Keratinocyte (primary cell): Measurements from ENCODE around the gene DSCAML1. TPM values are rescaled to one million over a fixed set of nuclear protein-coding genes. Genes with fewer than 3 reads are reported as not detected.
"Not testable (repeated sequence)": the region's sequence is repeated elsewhere in the genome, so short reads cannot be mapped to it uniquely, and the experiment has no call there.

Experiments used
- DNase-seq: peaks from one replicate; pipeline ENCODE4 v3.0.0-alpha.2; 2011; ENCODE audit warnings: low read depth, missing footprints, low spot score
- FAIRE-seq: peaks from 2 replicates; lab custom pipeline; 2011; peaks lifted over from hg19 to GRCh38; lab: Jason Lieb, UNC
- H2AFZ ChIP-seq: 2 replicates; pipeline ENCODE4 v1.6.0; 2012; ENCODE audit warnings: low read length, control low read depth, inconsistent platforms; ENCODE audit not compliant: control insufficient read depth
- H3K27ac ChIP-seq: 2 replicates; pipeline ENCODE4 v1.5.1; 2011; ENCODE audit warnings: low read length; ENCODE audit not compliant: control insufficient read depth, insufficient read depth
- H3K27me3 ChIP-seq: 3 replicates; pipeline ENCODE4 v1.6.0; 2011; ENCODE audit warnings: low read length; ENCODE audit not compliant: control insufficient read depth, insufficient read depth; ENCODE audit errors: extremely low read depth
- H3K36me3 ChIP-seq, 2 experiments: 2 replicates in 1 of 2; 3 replicates in 1 of 2; pipeline ENCODE4 v1.5.1; 2011; ENCODE audit warnings: low read length in 2 of 2, mild to moderate bottlenecking in 1 of 2; ENCODE audit not compliant: control insufficient read depth in 2 of 2, insufficient read depth in 2 of 2; ENCODE audit errors: extremely low read depth in 1 of 2
- H3K4me1 ChIP-seq: 3 replicates; pipeline ENCODE4 v1.5.1; 2011; ENCODE audit warnings: low read length; ENCODE audit not compliant: control insufficient read depth, insufficient read depth; ENCODE audit errors: extremely low read depth
- H3K4me2 ChIP-seq: 3 replicates; pipeline ENCODE4 v1.6.0; 2011; ENCODE audit warnings: low read depth, low read length; ENCODE audit not compliant: control insufficient read depth, insufficient read depth; ENCODE audit errors: extremely low read depth
- H3K4me3 ChIP-seq, 3 experiments: fragments of 200-600 bp in 1 of 3; sonication (generic) in 1 of 3; 2 replicates in 2 of 3; 3 replicates in 1 of 3; pipeline ENCODE4 v1.5.1; 2011 to 2016; ENCODE audit warnings: low read length in 3 of 3, mild to moderate bottlenecking in 3 of 3, control low read depth in 2 of 3, inconsistent platforms in 1 of 3, low read depth in 1 of 3, mixed read lengths in 1 of 3, mixed run types in 1 of 3, moderate library complexity in 1 of 3; ENCODE audit not compliant: control insufficient read depth in 2 of 3, insufficient read depth in 2 of 3; ENCODE audit errors: extremely low read depth in 1 of 3
- H3K79me2 ChIP-seq: 2 replicates; pipeline ENCODE4 v1.6.0; 2012; ENCODE audit warnings: low read length; ENCODE audit not compliant: control insufficient read depth, insufficient read depth
- H3K9ac ChIP-seq: 3 replicates; pipeline ENCODE4 v1.6.0; 2011; ENCODE audit warnings: low read length; ENCODE audit not compliant: control insufficient read depth, insufficient read depth; ENCODE audit errors: extremely low read depth
- H3K9me1 ChIP-seq: 3 replicates; pipeline ENCODE4 v1.6.0; 2011; ENCODE audit warnings: low read length; ENCODE audit not compliant: control insufficient read depth, insufficient read depth; ENCODE audit errors: extremely low read depth
- H3K9me3 ChIP-seq: 2 replicates; pipeline ENCODE4 v1.5.1; 2012; ENCODE audit warnings: low read depth, low read length; ENCODE audit not compliant: control insufficient read depth
- H4K20me1 ChIP-seq: 3 replicates; pipeline ENCODE4 v1.6.0; 2011; ENCODE audit warnings: low read length; ENCODE audit not compliant: control insufficient read depth, insufficient read depth; ENCODE audit errors: extremely low read depth
- CTCF ChIP-seq, 3 experiments: IDR thresholded peaks in 1 of 3; conservative IDR thresholded peaks in 1 of 3; optimal IDR thresholded peaks in 1 of 3; 2 replicates in 2 of 3; 3 replicates in 1 of 3; pipeline versions ENCODE3 to v1.5.1; 2011; ENCODE audit warnings: low read length in 3 of 3, mild to moderate bottlenecking in 3 of 3, moderate library complexity in 2 of 3, control low read depth in 1 of 3, inconsistent platforms in 1 of 3; ENCODE audit not compliant: insufficient read depth in 2 of 3; ENCODE audit errors: extremely low read depth in 1 of 3
- EZH2 ChIP-seq: IDR thresholded peaks from one replicate; pipeline ENCODE4 v1.6.1; 2012; ENCODE audit warnings: inconsistent platforms, mild to moderate bottlenecking, low read length, moderate library complexity
- dilution Hi-C: fragments of 300-500 bp; cut with MboI; formaldehyde crosslinking; loops from one replicate; pipeline ENCODE4 v1.7.0; 2020; ENCODE audit warnings: low sequenced_read_pairs; ENCODE audit not compliant: extremely low pct_ligation_motif_present
- polyA plus RNA-seq, 5 experiments: library from polyadenylated mRNA; depleted of rRNA in 3 of 5; stranded (reverse) in 3 of 5; stranded (forward) in 1 of 5; unstranded in 1 of 5; fragments of >200 nt; gene quantifications; 1 replicate in 1 of 5; 2 replicates in 3 of 5; 3 replicates in 1 of 5; pipeline versions ENCODE4 v1.2.1 to v1.2.3, GENCODE V29; 2011 to 2012; ENCODE audit warnings: missing spikeins in 2 of 5, low read depth in 1 of 5, low replicate concordance in 1 of 5

DSCAML1 gene
- polyA plus RNA-seq, 1 donor (not counting 4 experiments of a cell fraction or from before 2014, with no cell fraction given): not detected

- Histone ChIP-seq H3K9me3 (peaks cover 2% of the 10 kb centered on the region), H3K79me2 (no peaks in the 10 kb centered on the region), H2AFZ (no peak overlapping the region), H3K4me3 (no peak overlapping the region), H3K9me1 (no peaks in the 10 kb centered on the region), H3K4me2 (no peak overlapping the region), H4K20me1 (no peaks in the 10 kb centered on the region), H3K27me3 (no peaks in the 10 kb centered on the region), H3K9ac (no peak overlapping the region), H3K36me3 (peaks cover 13% of the 10 kb centered on the region in 2 experiments), H3K4me1 (no peaks in the 10 kb centered on the region), H3K27ac (no peak overlapping the region)
- FAIRE-seq (no peak), DNase-seq (no peak)
- dilution Hi-C loops: no loop called here
- TF ChIP-seq EZH2: no peak
- no peak for TF ChIP-seq CTCF (optimal IDR thresholded peaks at IDR 0.05 in 1 of 3, IDR thresholded peaks at IDR 0.05 in 1 of 3, conservative IDR thresholded peaks at IDR 0.05 in 1 of 3; ENCODE audit: extremely low read depth in 1 of 3, insufficient read depth in 2 of 3, low read length in 3 of 3)
Observed at GRCh38 chr11:117407016-117407415, 390.0 kb downstream of the DSCAML1 start.

DNA sequence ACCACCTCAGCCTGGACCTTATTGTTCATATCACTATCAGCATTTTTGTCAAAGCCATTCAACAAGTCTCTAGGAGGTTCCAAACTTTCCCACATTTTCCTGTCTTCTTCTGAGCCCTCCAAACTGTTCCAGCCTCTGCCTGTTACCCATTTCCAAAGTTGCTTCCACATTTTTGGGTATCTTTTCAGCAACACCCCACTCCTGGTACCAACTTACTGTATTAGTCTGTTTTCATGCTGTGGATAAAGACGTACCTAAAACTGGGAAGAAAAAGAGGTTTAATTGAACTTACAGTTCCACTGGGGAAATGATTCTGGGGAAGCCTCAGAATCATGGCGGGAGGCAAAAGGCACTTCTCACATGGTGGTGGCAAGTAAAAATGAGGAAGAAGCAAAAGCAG is 391.1 kb downstream of the DSCAML1 start:
- H3K27ac ChIP-seq, H2AFZ ChIP-seq, H3K4me3 ChIP-seq, H3K4me2 ChIP-seq, H3K9me1 ChIP-seq, H3K79me2 ChIP-seq, DNase-seq, dilution Hi-C loops, H3K9ac ChIP-seq, FAIRE-seq, H3K4me1 ChIP-seq, H3K27me3 ChIP-seq, H4K20me1 ChIP-seq, H3K9me3 ChIP-seq: not testable (repeated sequence)
- peaks cover 11 to 12% of the 10 kb centered on the region in 2 experiments for H3K36me3 ChIP-seq

- H2AFZ ChIP-seq, H3K27ac ChIP-seq, DNase-seq, dilution Hi-C loops, H4K20me1 ChIP-seq, H3K4me1 ChIP-seq, H3K4me3 ChIP-seq, H3K9me1 ChIP-seq, H3K4me2 ChIP-seq, H3K9me3 ChIP-seq, H3K79me2 ChIP-seq, H3K9ac ChIP-seq, FAIRE-seq, H3K27me3 ChIP-seq: not testable (repeated sequence)
- H3K36me3 ChIP-seq: peaks cover 20 to 23% of the 10 kb centered on the region in 2 experiments
Observed at GRCh38 chr11:117399100-117399840, 397.7 kb downstream of the DSCAML1 start.

GRCh38 chr11:117398618-117399017 is 398.4 kb downstream of the DSCAML1 start:
- H3K9me3 ChIP-seq, H3K4me1 ChIP-seq, H3K9me1 ChIP-seq, H2AFZ ChIP-seq, dilution Hi-C loops, H3K9ac ChIP-seq, H4K20me1 ChIP-seq, DNase-seq, FAIRE-seq, H3K27me3 ChIP-seq, H3K4me2 ChIP-seq, H3K79me2 ChIP-seq, H3K27ac ChIP-seq, H3K4me3 ChIP-seq: not testable (repeated sequence)
- H3K36me3 ChIP-seq: peaks cover 23 to 25% of the 10 kb centered on the region in 2 experiments
